Endothelial cell (in vitro differentiated cells): Measurements from ENCODE around the gene HS6ST3. TPM values are rescaled to one million over a fixed set of nuclear protein-coding genes. Genes with fewer than 3 reads are reported as not detected.

Source experiments
- DNase-seq: peaks from one replicate; pipeline ENCODE4 v3.0.0; 2021; ENCODE audit warnings: low spot score
- H3K27ac Mint-ChIP-seq: one replicate; pipeline ENCODE4 v1.8.0; 2021; ENCODE audit warnings: mixed read lengths, inconsistent platforms; ENCODE audit not compliant: unreplicated experiment
- H3K27me3 Mint-ChIP-seq: one replicate; pipeline ENCODE4 v1.8.0; 2021; ENCODE audit warnings: mild to moderate bottlenecking, moderate library complexity, mixed read lengths, inconsistent platforms; ENCODE audit not compliant: unreplicated experiment
- H3K36me3 Mint-ChIP-seq: one replicate; pipeline ENCODE4 v1.8.0; 2021; ENCODE audit warnings: mild to moderate bottlenecking, low read depth, mixed read lengths, inconsistent platforms; ENCODE audit not compliant: unreplicated experiment
- H3K4me1 Mint-ChIP-seq: one replicate; pipeline ENCODE4 v1.8.0; 2021; ENCODE audit warnings: mild to moderate bottlenecking, mixed read lengths, inconsistent platforms; ENCODE audit not compliant: unreplicated experiment
- H3K4me3 Mint-ChIP-seq: one replicate; pipeline ENCODE4 v1.8.0; 2021; ENCODE audit warnings: mild to moderate bottlenecking, mixed read lengths, inconsistent platforms; ENCODE audit not compliant: unreplicated experiment
- H3K9me3 Mint-ChIP-seq: one replicate; pipeline ENCODE4 v1.8.0; 2021; ENCODE audit warnings: mixed read lengths, inconsistent platforms; ENCODE audit not compliant: unreplicated experiment
- total RNA-seq: library from RNA; stranded (reverse); fragmentation: NEBNext Ultra II Directional; extraction: Animal tissue kit (Norgen Biotek cat#: 25700); gene quantifications from one replicate; pipeline ENCODE4 v1.2.1, GENCODE V29; 2021; ENCODE audit not compliant: unreplicated experiment
- TF ChIP-seq, protein P1 (sequence below): fragments of 200-600 bp; sonication (generic); IDR thresholded peaks from one replicate; pipeline ENCODE4 v1.5.0; 2021; ENCODE audit warnings: antibody characterized with exemption; ENCODE audit not compliant: unreplicated experiment

HS6ST3 gene
- total RNA-seq, 1 donor from 2014 or later: 1.9 TPM

DNA sequence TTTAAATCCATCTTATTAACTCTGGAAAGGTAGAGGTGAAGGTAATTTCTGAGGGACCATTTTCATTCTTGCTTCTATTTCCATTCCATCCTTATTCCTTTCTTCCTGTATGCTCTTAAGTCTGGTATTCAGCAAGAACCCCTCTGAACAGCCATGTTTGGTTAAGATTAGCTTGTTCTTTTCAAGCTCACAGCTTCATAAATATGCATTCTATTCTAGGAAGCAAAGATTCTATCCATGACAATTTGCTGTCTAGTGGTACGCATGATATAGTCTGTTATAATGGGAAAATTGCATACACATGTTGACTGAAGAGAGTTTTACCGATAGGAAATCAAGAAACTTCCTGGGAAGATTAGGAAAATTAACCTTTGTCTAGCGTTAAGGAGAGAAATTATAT, 218.7 kb downstream of the HS6ST3 start:
- DNase-seq: no peak
- H3K4me3 Mint-ChIP-seq: no peak overlapping the region

DNA sequence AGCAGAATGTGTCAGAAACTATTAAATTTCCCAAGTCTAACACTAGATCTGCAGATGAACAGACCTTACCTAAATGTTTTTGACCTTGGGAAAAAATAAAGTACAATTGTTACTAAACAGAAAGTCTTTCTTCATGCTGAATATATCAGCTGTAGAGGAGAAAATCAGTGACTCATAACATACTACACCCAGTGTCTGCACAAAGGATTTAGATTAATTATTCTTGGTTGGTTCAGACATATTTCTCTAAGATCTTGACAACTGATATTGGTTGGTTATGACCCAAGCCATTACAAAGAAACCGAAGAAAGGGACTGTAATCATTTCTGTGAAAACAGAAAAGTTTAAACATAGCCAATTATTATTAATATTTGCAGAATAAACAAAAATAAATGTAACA, 225.1 kb downstream of the HS6ST3 start:
- Mint-ChIP-seq H3K4me1 (no peaks in the 10 kb centered on the region), H3K27me3 (peaks cover 3% of the 10 kb centered on the region), H3K9me3 (no peaks in the 10 kb centered on the region), H3K27ac (no peak overlapping the region), H3K36me3 (no peaks in the 10 kb centered on the region), H3K4me3 (no peak overlapping the region)
- DNase-seq: no peak
- TF ChIP-seq, protein P1, sequence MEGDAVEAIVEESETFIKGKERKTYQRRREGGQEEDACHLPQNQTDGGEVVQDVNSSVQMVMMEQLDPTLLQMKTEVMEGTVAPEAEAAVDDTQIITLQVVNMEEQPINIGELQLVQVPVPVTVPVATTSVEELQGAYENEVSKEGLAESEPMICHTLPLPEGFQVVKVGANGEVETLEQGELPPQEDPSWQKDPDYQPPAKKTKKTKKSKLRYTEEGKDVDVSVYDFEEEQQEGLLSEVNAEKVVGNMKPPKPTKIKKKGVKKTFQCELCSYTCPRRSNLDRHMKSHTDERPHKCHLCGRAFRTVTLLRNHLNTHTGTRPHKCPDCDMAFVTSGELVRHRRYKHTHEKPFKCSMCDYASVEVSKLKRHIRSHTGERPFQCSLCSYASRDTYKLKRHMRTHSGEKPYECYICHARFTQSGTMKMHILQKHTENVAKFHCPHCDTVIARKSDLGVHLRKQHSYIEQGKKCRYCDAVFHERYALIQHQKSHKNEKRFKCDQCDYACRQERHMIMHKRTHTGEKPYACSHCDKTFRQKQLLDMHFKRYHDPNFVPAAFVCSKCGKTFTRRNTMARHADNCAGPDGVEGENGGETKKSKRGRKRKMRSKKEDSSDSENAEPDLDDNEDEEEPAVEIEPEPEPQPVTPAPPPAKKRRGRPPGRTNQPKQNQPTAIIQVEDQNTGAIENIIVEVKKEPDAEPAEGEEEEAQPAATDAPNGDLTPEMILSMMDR: no peak

More for the DNA sequence above, 218.7 kb downstream of the HS6ST3 start:
- Mint-ChIP-seq H3K36me3 (no peaks in the 10 kb centered on the region), H3K9me3 (no peaks in the 10 kb centered on the region), H3K27me3 (peaks cover 3% of the 10 kb centered on the region), H3K4me1 (no peaks in the 10 kb centered on the region), H3K27ac (no peak overlapping the region)
- TF ChIP-seq, protein P1: no peak

DNA sequence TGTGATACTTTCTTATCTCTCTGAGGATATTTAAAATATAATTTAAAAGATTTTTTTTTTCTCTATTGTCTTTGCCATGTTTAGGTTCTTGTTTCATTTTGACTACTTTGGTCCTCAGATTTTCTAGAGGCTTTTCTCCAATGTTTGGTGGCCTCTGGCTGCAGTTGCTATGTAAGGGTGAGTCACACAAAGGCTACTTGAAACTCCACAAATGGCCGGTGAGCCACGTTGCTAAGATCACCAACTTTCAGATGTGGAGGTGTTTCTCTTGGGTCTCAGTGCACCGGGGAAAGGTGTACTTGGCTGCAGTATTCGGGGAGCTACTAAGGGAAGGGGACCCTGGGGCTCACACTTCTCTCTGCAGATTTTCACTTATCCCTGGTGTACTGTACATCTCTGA, 248.1 kb downstream of the HS6ST3 start:
- DNase-seq: no peak
- no peaks in the 10 kb centered on the region for H3K4me1 Mint-ChIP-seq
- TF ChIP-seq, protein P1: no peak
- no peak overlapping the region for H3K4me3 Mint-ChIP-seq
- no peaks in the 10 kb centered on the region for H3K9me3 Mint-ChIP-seq
- H3K27ac Mint-ChIP-seq: no peak overlapping the region
- H3K36me3 Mint-ChIP-seq: no peaks in the 10 kb centered on the region
- H3K27me3 Mint-ChIP-seq: no peaks in the 10 kb centered on the region

DNA sequence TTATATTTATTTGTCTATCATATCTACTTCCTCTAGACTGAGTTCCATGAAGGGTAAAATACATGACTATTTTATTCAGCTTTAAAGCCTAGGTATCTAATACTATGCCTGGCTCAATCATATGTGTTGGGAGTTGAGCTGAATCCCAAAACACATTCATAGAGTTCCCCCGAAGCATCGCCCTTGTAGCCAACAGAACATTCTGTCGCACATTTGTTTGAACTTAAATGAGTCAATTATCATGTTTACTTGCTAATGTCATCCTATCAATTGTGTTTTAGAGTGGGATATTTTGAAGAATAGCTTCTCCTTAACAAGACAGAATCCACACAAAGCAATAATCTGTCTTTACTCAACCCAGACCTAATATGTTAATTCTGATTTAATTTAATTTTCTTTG, 252.4 kb downstream of the HS6ST3 start:
- Mint-ChIP-seq H3K4me3 (no peak overlapping the region), H3K36me3 (no peaks in the 10 kb centered on the region), H3K27me3 (no peaks in the 10 kb centered on the region), H3K4me1 (no peaks in the 10 kb centered on the region), H3K27ac (no peak overlapping the region), H3K9me3 (no peaks in the 10 kb centered on the region)
- no peak for DNase-seq
- TF ChIP-seq, protein P1: no peak

DNA sequence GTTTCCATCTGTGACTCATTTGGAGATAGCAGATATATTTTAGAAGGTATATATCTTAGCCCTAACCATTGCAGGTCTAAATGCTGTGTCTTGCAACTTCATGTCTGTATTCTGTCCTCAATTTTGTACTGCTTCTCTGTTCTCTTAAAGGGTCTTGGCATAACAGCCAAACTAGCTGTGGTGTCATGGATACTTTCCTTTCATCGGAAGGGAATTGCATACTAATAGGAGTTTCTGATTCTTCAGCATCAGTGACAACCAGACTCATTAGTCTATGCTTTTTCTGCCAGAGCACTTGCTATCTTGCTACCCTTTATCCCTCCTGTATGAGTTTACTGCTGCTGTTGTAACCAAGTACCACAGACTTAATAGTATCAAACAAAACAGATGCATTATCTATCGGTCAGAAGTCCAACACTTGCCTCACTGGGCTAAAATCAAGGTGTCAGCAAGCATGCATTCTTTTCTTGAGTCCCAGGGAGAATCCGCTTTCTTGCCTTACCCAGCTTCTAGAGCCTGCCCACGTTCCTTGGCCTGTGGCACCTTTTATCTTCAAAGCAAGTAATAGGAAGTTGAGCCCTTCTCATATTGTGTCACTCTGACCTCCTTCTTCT, 253.1 kb downstream of the HS6ST3 start:
- no peak for DNase-seq
- H3K27ac Mint-ChIP-seq: no peak overlapping the region
- H3K4me3 Mint-ChIP-seq: no peak overlapping the region
- H3K4me1 Mint-ChIP-seq: no peaks in the 10 kb centered on the region
- H3K27me3 Mint-ChIP-seq: no peaks in the 10 kb centered on the region
- TF ChIP-seq, protein P1: no peak
- H3K9me3 Mint-ChIP-seq: no peaks in the 10 kb centered on the region
- H3K36me3 Mint-ChIP-seq: no peaks in the 10 kb centered on the region
